ENCODE data around the gene TAPBP.

DNA sequence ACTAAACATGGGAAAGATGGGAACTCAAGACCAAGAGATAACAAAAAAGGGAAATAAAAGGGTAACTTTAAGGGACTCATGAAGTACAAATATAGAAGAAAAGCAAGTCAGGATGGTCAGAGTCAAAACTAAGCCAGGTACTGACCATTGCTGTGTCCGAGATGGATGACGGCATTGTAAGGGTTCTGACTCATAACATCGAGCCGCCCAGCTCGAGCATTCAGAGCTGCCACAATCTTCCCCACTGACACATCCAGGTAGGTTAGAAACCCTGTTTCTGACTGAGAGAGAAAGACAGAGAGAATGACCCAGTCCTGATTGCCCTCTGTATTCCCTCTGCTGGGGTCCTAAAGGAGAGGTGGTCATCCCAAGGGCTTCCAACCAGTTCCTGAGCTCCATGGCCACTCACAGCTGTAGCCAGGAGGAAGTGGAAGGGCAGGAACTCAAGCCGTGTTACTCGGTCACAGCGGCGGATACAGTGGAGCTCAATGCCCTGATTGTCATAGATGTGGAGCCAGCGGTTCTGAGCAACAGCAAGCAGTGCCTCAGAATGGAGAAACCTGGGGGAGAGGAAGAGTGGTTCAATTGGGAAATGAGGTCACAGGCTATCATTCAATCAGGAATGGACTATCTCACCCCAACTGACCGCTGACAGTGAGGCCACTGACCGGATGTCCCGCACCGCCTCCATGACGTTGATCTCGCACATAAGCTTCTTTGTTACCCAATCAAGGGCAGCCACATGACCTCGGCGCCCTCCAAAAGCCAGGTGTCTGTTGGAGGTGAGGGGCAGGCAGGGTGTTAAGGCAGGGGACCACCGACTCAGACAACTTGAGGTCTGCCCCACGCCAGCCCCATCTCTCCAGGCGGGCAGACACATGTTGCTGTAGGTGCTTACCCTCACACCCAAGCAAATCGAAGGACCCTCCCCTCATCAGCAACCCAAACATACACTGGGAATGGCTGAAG is 26.6 kb downstream of the TAPBP start:
- no peak for TF ChIP-seq CTCF (IDR thresholded peaks at IDR 0.05)
- TF ChIP-seq POLR2A (IDR thresholded peaks at IDR 0.05) = no peak
- no peak for TF ChIP-seq EP300 (IDR thresholded peaks at IDR 0.05)

All from tibial nerve (tissue), 4 donors.